DOHH2 (cell line): ENCODE results near the gene ACTRT2.

ENCODE experiments used
- H3F3A ChIP-seq: fragments of 200-600 bp; sonication (generic), shearing (Covaris generic); 2 replicates; pipeline ENCODE4 v1.6.0; 2016; ENCODE audit warnings: antibody characterized with exemption, mild to moderate bottlenecking; ENCODE audit not compliant: control insufficient read depth, insufficient read depth
- H3K27ac ChIP-seq: fragments of 200-600 bp; sonication (generic); 2 replicates; pipeline ENCODE4 v1.5.1; 2014; ENCODE audit warnings: low read depth, mild to moderate bottlenecking, low read length, moderate library complexity
- H3K27me3 ChIP-seq: fragments of 200-600 bp; sonication (generic); 2 replicates; pipeline ENCODE4 v1.6.1; 2014; ENCODE audit warnings: mild to moderate bottlenecking, low read length, mixed read lengths; ENCODE audit not compliant: control insufficient read depth
- H3K36me3 ChIP-seq: fragments of 200-600 bp; sonication (generic); 2 replicates; pipeline ENCODE4 v1.6.1; 2014; ENCODE audit warnings: mild to moderate bottlenecking, low read length, moderate library complexity, mixed read lengths; ENCODE audit not compliant: control insufficient read depth
- H3K4me1 ChIP-seq: fragments of 200-600 bp; sonication (generic); 2 replicates; pipeline ENCODE4 v1.6.1; 2014; ENCODE audit warnings: mild to moderate bottlenecking, low read length, mixed read lengths; ENCODE audit not compliant: control insufficient read depth
- H3K4me2 ChIP-seq: fragments of 200-600 bp; sonication (generic); 2 replicates; pipeline ENCODE4 v1.6.0; 2014; ENCODE audit warnings: mild to moderate bottlenecking, low read length, moderate library complexity
- H3K4me3 ChIP-seq: fragments of 200-600 bp; sonication (generic); 2 replicates; pipeline ENCODE4 v1.5.1; 2014; ENCODE audit warnings: mild to moderate bottlenecking, low read length, mixed read lengths
- H3K79me2 ChIP-seq: fragments of 200-600 bp; sonication (generic); 2 replicates; pipeline ENCODE4 v1.6.1; 2014; ENCODE audit warnings: mild to moderate bottlenecking, low read length, mixed read lengths; ENCODE audit not compliant: control insufficient read depth
- H3K9me2 ChIP-seq: fragments of 200-600 bp; sonication (generic); replicated peaks from 2 replicates; pipeline ENCODE4 v1.6.1; 2014; ENCODE audit warnings: mild to moderate bottlenecking, low read length, mixed read lengths; ENCODE audit not compliant: control insufficient read depth
- H3K9me3 ChIP-seq: fragments of 200-600 bp; sonication (generic); 2 replicates; pipeline ENCODE4 v1.6.1; 2014; ENCODE audit warnings: antibody characterized with exemption, low read length, mixed read lengths; ENCODE audit not compliant: control insufficient read depth, insufficient read depth
- H4K20me1 ChIP-seq: fragments of 200-600 bp; sonication (generic); 2 replicates; pipeline ENCODE4 v1.6.0; 2014; ENCODE audit warnings: low read depth, mild to moderate bottlenecking, antibody characterized with exemption, low read length, moderate library complexity; ENCODE audit not compliant: control insufficient read depth, insufficient read depth
- EZH2phosphoT487 ChIP-seq: fragments of 200-600 bp; sonication (generic); IDR thresholded peaks from 2 replicates; pipeline ENCODE4 v1.6.1; 2017; ENCODE audit warnings: borderline replicate concordance, mild to moderate bottlenecking, antibody characterized with exemption, low read length, moderate library complexity, mixed read lengths
- TF ChIP-seq, protein P1 (sequence below): fragments of 200-600 bp; sonication (generic); IDR thresholded peaks from one replicate; pipeline ENCODE4 v1.5.1; 2014; ENCODE audit warnings: antibody characterized with exemption, mild to moderate bottlenecking, low read depth, low read length; ENCODE audit not compliant: poor library complexity, severe bottlenecking

Gene ACTRT2

GRCh38 chr1:2989185-2989584, 32.1 kb upstream of the ACTRT2 start:
- H3K27me3 ChIP-seq = no peaks in the 10 kb centered on the region
- H3K4me1 ChIP-seq = no peaks in the 10 kb centered on the region
- H3K27ac ChIP-seq = no peak overlapping the region
- H3K36me3 ChIP-seq = no peaks in the 10 kb centered on the region
- H3K9me2 ChIP-seq = no peaks in the 10 kb centered on the region
- no peaks in the 10 kb centered on the region for H3F3A ChIP-seq
- H3K79me2 ChIP-seq = no peaks in the 10 kb centered on the region
- TF ChIP-seq EZH2phosphoT487 = no peak
- TF ChIP-seq, protein P1, sequence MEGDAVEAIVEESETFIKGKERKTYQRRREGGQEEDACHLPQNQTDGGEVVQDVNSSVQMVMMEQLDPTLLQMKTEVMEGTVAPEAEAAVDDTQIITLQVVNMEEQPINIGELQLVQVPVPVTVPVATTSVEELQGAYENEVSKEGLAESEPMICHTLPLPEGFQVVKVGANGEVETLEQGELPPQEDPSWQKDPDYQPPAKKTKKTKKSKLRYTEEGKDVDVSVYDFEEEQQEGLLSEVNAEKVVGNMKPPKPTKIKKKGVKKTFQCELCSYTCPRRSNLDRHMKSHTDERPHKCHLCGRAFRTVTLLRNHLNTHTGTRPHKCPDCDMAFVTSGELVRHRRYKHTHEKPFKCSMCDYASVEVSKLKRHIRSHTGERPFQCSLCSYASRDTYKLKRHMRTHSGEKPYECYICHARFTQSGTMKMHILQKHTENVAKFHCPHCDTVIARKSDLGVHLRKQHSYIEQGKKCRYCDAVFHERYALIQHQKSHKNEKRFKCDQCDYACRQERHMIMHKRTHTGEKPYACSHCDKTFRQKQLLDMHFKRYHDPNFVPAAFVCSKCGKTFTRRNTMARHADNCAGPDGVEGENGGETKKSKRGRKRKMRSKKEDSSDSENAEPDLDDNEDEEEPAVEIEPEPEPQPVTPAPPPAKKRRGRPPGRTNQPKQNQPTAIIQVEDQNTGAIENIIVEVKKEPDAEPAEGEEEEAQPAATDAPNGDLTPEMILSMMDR = no peak
- no peak overlapping the region for H3K4me2 ChIP-seq
- no peaks in the 10 kb centered on the region for H4K20me1 ChIP-seq
- no peak overlapping the region for H3K4me3 ChIP-seq
- peaks cover 5% of the 10 kb centered on the region for H3K9me3 ChIP-seq

DNA sequence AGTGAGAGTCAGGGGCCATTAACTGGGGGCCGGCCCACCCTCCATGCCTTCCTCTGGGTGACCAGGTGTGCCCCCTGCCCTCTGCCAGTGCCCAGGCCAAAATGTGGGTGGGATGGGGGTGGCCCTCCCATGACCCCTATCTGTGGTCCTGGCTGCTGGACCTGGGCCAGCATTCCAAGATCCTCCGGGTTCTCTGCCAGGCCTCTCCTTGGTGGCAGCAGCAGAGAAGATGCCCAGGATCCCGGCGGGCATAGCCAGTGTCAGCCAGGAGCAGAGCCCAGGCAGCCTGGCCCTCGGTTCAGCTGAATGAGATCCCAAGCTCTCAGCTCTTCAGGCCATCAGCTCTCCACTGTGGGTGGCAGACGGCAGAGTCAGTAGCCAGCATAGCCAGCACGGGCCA, 31.3 kb upstream of the ACTRT2 start:
- no peaks in the 10 kb centered on the region for H3K9me2 ChIP-seq
- H3K4me3 ChIP-seq = no peak overlapping the region
- no peaks in the 10 kb centered on the region for H3K4me1 ChIP-seq
- no peaks in the 10 kb centered on the region for H3K36me3 ChIP-seq
- no peaks in the 10 kb centered on the region for H3F3A ChIP-seq
- H3K79me2 ChIP-seq = no peaks in the 10 kb centered on the region
- H3K27me3 ChIP-seq = no peaks in the 10 kb centered on the region
- no peak overlapping the region for H3K4me2 ChIP-seq
- H3K9me3 ChIP-seq = peaks cover 10% of the 10 kb centered on the region
- no peaks in the 10 kb centered on the region for H4K20me1 ChIP-seq
- no peak overlapping the region for H3K27ac ChIP-seq
- no peak for TF ChIP-seq EZH2phosphoT487
- TF ChIP-seq, protein P1 = no peak

- no peaks in the 10 kb centered on the region for H3K27me3 ChIP-seq
- no peaks in the 10 kb centered on the region for H4K20me1 ChIP-seq
- TF ChIP-seq, protein P1 = no peak
- no peak for TF ChIP-seq EZH2phosphoT487
- H3K79me2 ChIP-seq = no peaks in the 10 kb centered on the region
- peaks cover 10% of the 10 kb centered on the region for H3K9me3 ChIP-seq
- H3K4me3 ChIP-seq = no peak overlapping the region
- H3K9me2 ChIP-seq = no peaks in the 10 kb centered on the region
- H3K27ac ChIP-seq = no peak overlapping the region
- no peak overlapping the region for H3K4me2 ChIP-seq
- H3K36me3 ChIP-seq = no peaks in the 10 kb centered on the region
- no peaks in the 10 kb centered on the region for H3K4me1 ChIP-seq
- H3F3A ChIP-seq = no peaks in the 10 kb centered on the region
These were observed 30.7 kb upstream of the ACTRT2 start for GRCh38 chr1:2990376-2991115.
